HepG2 (cell line): ENCODE results near the gene CCDC57. TPM values are rescaled to one million over a fixed set of nuclear protein-coding genes. Genes with fewer than 3 reads are reported as not detected.

Experiments used
- AGO1 ChIP-seq: fragments of 200-400 bp; formaldehyde crosslinking; IDR thresholded peaks from 2 replicates; pipeline ENCODE4 v1.6.1; 2017; ENCODE audit warnings: mild to moderate bottlenecking, low read depth, low read length, moderate library complexity; ENCODE audit not compliant: poor library complexity, severe bottlenecking
- EED ChIP-seq: sonication (generic); formaldehyde crosslinking; IDR thresholded peaks from 2 replicates; pipeline ENCODE4 v1.5.0; 2020; ENCODE audit warnings: mild to moderate bottlenecking, missing genetic modification reagents
- HDAC1 ChIP-seq: sonication (generic); formaldehyde crosslinking; IDR thresholded peaks from 2 replicates; pipeline ENCODE4 v1.5.1; 2020; ENCODE audit warnings: mild to moderate bottlenecking, missing genetic modification reagents
- JUNB ChIP-seq: sonication (generic); formaldehyde crosslinking; IDR thresholded peaks from 2 replicates; pipeline ENCODE4 v1.8.0; 2022; ENCODE audit warnings: missing genetic modification reagents, mild to moderate bottlenecking, borderline replicate concordance
- JUND ChIP-seq: sonication (generic); formaldehyde crosslinking; IDR thresholded peaks from 2 replicates; pipeline ENCODE4 v1.8.0; 2022; ENCODE audit warnings: mild to moderate bottlenecking, missing genetic modification reagents
- KLF15 ChIP-seq: sonication (generic); formaldehyde crosslinking; IDR thresholded peaks from 2 replicates; pipeline ENCODE4 v1.8.1; 2023; ENCODE audit warnings: borderline replicate concordance, mild to moderate bottlenecking, inconsistent platforms, missing genetic modification reagents, mixed read lengths
- NCOA1 ChIP-seq: sonication (generic); formaldehyde crosslinking; IDR thresholded peaks from 2 replicates; pipeline ENCODE4 v1.9.0; 2021; ENCODE audit warnings: missing genetic modification reagents
- NR1H2 ChIP-seq: sonication (generic); formaldehyde crosslinking; IDR thresholded peaks from 2 replicates; pipeline ENCODE4 v1.8.1; 2022; ENCODE audit warnings: low read depth, missing genetic modification reagents, borderline replicate concordance
- PAWR ChIP-seq: sonication (generic); formaldehyde crosslinking; IDR thresholded peaks from 2 replicates; pipeline ENCODE4 v1.4.0; 2020; ENCODE audit warnings: missing genetic modification reagents, mild to moderate bottlenecking, borderline replicate concordance
- SAP130 ChIP-seq: IDR thresholded peaks from 2 replicates; pipeline ENCODE4 v1.6.1; 2016; ENCODE audit warnings: low read depth
- SMARCE1 ChIP-seq: fragments of 450-650 bp; IDR thresholded peaks from 2 replicates; pipeline ENCODE4 v1.6.1; 2017; ENCODE audit warnings: borderline replicate concordance
- SP5 ChIP-seq: IDR thresholded peaks from 2 replicates; pipeline ENCODE4 v1.6.1; 2016; ENCODE audit warnings: low read depth, borderline replicate concordance
- ZFP36 ChIP-seq: fragments of 150-350 bp; IDR thresholded peaks from 2 replicates; pipeline ENCODE4 v1.6.1; 2018; ENCODE audit warnings: borderline replicate concordance, low read length, low read depth; ENCODE audit not compliant: partially characterized antibody
- ZNF10 ChIP-seq: sonication (generic); formaldehyde crosslinking; IDR thresholded peaks from 2 replicates; pipeline ENCODE4 v1.4.0; 2020; ENCODE audit warnings: mild to moderate bottlenecking, low read depth, missing genetic modification reagents, borderline replicate concordance
- ZNF124 ChIP-seq: sonication (generic); formaldehyde crosslinking; IDR thresholded peaks from 2 replicates; pipeline ENCODE4 v1.4.0; 2020; ENCODE audit warnings: missing genetic modification reagents
- ZNF180 ChIP-seq: sonication (generic); formaldehyde crosslinking; IDR thresholded peaks from 2 replicates; pipeline ENCODE4 v1.4.0; 2020; ENCODE audit warnings: low read depth, missing genetic modification reagents, borderline replicate concordance
- ZNF468 ChIP-seq: sonication (generic); formaldehyde crosslinking; IDR thresholded peaks from 2 replicates; pipeline ENCODE4 v1.8.0; 2022; ENCODE audit warnings: mild to moderate bottlenecking, moderate library complexity, missing genetic modification reagents
- ZNF772 ChIP-seq: sonication (generic); formaldehyde crosslinking; IDR thresholded peaks from 2 replicates; pipeline ENCODE4 v1.5.0; 2020; ENCODE audit warnings: mild to moderate bottlenecking, missing genetic modification reagents
- ZNF788 ChIP-seq: sonication (generic); formaldehyde crosslinking; IDR thresholded peaks from 2 replicates; pipeline ENCODE4 v1.5.0; 2020; ENCODE audit warnings: mild to moderate bottlenecking, missing genetic modification reagents, borderline replicate concordance
- ZSCAN25 ChIP-seq: sonication (generic); formaldehyde crosslinking; IDR thresholded peaks from 2 replicates; pipeline ENCODE4 v1.8.0; 2022; ENCODE audit warnings: mild to moderate bottlenecking, missing genetic modification reagents
- polyA plus RNA-seq, 8 experiments: library from polyadenylated mRNA; depleted of rRNA in 3 of 8; stranded (reverse) in 7 of 8; unstranded in 1 of 8; fragments of >200 nt; fragmentation: Illumina TruSeq in 4 of 8; extraction: Trizol in 4 of 8; gene quantifications; 2 replicates each; pipeline versions ENCODE4 v1.2.1 to v1.2.3, GENCODE V29; 2011 to 2016; ENCODE audit warnings: low read depth in 4 of 8, missing spikeins in 1 of 8, mixed read lengths in 1 of 8; ENCODE audit not compliant: insufficient read depth in 1 of 8
- total RNA-seq, 5 experiments: library from RNA; depleted of rRNA; stranded (reverse); fragments of >200 nt; fragmentation: Illumina TruSeq; extraction: Trizol; gene quantifications; 2 replicates each; pipeline ENCODE4 v1.2.3, GENCODE V29; 2016; ENCODE audit warnings: low read depth in 1 of 5
- TF ChIP-seq, protein P1 (sequence below): sonication (generic); formaldehyde crosslinking; conservative IDR thresholded peaks from 2 replicates; pipeline ENCODE4 v1.4.0; 2020; ENCODE audit warnings: missing genetic modification reagents
- TF ChIP-seq, protein P2 (sequence below): sonication (generic); formaldehyde crosslinking; IDR thresholded peaks from 2 replicates; pipeline ENCODE4 v1.4.0; 2020; ENCODE audit warnings: mild to moderate bottlenecking, missing genetic modification reagents
- TF ChIP-seq, protein P3 (sequence below), 2 experiments: sonication (generic) in 1 of 2; formaldehyde crosslinking in 1 of 2; IDR thresholded peaks; 2 replicates each; pipeline versions ENCODE4 v1.4.0 to v1.6.1; 2018 to 2020; ENCODE audit warnings: missing genetic modification reagents in 2 of 2, borderline replicate concordance in 1 of 2, low read depth in 1 of 2, mild to moderate bottlenecking in 1 of 2, missing biosample characterization in 1 of 2

The CCDC57 gene
- total and polyA plus RNA-seq, 2 of the 13 experiments (the other 11 are each of a cell fraction or from before 2014, with no cell fraction given), result 59.3 to 59.9 TPM

DNA sequence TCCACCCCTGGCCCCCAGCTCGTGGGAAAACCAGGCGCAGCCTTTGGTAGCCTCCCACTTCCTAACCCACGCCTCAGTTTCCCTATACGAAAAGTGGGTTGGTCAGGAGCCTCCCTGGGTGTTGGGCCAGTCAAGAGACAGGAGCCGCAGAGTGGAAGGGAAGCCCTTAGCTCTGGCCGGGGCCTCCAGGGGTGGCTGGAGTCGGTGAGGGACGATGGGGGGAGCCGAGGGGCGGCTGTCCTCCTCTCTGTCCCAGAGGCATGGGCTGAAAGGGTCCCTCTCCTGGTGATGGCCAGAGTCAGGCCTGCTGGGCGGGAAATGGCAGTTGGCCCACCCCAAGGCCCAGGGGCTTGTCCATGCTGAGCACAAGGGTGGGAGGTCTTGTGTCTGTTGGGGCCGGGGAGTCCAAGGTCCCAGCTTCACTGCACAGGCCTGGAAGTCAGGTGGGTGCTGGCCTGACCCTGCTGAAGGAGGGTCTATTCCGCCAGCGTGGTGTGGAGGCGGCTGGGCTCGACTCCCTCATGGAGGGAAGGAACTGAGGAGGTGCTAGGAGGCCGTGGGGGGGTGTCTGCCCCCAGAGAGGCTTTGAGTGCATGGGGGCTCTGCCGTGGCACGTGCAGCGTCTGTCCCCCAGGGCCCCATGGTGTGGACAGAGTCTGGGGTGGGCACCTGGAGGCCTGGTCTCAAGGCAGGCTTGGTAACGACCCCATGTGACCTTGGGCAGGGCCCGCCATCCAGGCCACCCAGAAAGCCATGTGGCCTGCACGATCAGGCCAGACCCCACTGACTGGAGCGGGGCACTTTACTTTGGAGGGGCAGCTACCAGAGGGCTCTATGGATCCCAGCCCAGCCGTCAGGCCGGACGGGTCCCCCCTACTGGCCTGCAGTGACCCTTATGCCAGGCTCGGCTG is 17.3 kb upstream of the CCDC57 start (continued):
- TF ChIP-seq, protein P1, sequence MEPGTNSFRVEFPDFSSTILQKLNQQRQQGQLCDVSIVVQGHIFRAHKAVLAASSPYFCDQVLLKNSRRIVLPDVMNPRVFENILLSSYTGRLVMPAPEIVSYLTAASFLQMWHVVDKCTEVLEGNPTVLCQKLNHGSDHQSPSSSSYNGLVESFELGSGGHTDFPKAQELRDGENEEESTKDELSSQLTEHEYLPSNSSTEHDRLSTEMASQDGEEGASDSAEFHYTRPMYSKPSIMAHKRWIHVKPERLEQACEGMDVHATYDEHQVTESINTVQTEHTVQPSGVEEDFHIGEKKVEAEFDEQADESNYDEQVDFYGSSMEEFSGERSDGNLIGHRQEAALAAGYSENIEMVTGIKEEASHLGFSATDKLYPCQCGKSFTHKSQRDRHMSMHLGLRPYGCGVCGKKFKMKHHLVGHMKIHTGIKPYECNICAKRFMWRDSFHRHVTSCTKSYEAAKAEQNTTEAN, result 0 out of 2 replicates have a peak, but pooled peaks have one; percentile 20
- TF ChIP-seq NR1H2 (CRISPR knock-in tag), result peak; percentile 16; the same call in 1 of the 2 replicates
- TF ChIP-seq ZNF180, result no peak
- TF ChIP-seq JUNB, result no peak; the same call in 1 of the 2 replicates
- TF ChIP-seq ZFP36, result no peak
- peak; percentile 15 for TF ChIP-seq AGO1
- peak; percentile 6 for TF ChIP-seq HDAC1
- TF ChIP-seq, protein P2, sequence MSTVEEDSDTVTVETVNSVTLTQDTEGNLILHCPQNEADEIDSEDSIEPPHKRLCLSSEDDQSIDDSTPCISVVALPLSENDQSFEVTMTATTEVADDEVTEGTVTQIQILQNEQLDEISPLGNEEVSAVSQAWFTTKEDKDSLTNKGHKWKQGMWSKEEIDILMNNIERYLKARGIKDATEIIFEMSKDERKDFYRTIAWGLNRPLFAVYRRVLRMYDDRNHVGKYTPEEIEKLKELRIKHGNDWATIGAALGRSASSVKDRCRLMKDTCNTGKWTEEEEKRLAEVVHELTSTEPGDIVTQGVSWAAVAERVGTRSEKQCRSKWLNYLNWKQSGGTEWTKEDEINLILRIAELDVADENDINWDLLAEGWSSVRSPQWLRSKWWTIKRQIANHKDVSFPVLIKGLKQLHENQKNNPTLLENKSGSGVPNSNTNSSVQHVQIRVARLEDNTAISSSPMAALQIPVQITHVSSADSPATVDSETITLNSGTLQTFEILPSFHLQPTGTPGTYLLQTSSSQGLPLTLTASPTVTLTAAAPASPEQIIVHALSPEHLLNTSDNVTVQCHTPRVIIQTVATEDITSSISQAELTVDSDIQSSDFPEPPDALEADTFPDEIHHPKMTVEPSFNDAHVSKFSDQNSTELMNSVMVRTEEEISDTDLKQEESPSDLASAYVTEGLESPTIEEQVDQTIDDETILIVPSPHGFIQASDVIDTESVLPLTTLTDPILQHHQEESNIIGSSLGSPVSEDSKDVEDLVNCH, result 0 out of 2 replicates have a peak, but pooled peaks have one; percentile 18
- no peak for TF ChIP-seq SMARCE1
- peak; percentile 20; the same call in 1 of the 2 replicates for TF ChIP-seq ZNF124
- peak; percentile 84; the same call in 1 of the 2 replicates for TF ChIP-seq ZNF788 (CRISPR knock-in tag)
- peak; percentile 60 for TF ChIP-seq SAP130 (CRISPR knock-in tag)
- TF ChIP-seq ZNF10 (CRISPR knock-in tag), result no peak
- TF ChIP-seq ZSCAN25 (CRISPR knock-in tag), result 0 out of 2 replicates have a peak, but pooled peaks have one; percentile 29
- TF ChIP-seq SP5, result peak; percentile 27; the same call in 1 of the 2 replicates
- TF ChIP-seq ZNF468 (CRISPR knock-in tag), result peak; percentile 65; the same call in 1 of the 2 replicates
- TF ChIP-seq JUND (CRISPR knock-in tag), result no peak; the same call in 1 of the 2 replicates
- TF ChIP-seq, protein P3, sequence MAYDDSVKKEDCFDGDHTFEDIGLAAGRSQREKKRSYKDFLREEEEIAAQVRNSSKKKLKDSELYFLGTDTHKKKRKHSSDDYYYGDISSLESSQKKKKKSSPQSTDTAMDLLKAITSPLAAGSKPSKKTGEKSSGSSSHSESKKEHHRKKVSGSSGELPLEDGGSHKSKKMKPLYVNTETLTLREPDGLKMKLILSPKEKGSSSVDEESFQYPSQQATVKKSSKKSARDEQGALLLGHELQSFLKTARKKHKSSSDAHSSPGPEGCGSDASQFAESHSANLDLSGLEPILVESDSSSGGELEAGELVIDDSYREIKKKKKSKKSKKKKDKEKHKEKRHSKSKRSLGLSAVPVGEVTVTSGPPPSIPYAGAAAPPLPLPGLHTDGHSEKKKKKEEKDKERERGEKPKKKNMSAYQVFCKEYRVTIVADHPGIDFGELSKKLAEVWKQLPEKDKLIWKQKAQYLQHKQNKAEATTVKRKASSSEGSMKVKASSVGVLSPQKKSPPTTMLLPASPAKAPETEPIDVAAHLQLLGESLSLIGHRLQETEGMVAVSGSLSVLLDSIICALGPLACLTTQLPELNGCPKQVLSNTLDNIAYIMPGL (CRISPR knock-in tag; IDR thresholded peaks at IDR 0.05; ENCODE audit: borderline replicate concordance in 1 of 2, low read depth in 1 of 2), result peak in 1 of 2 experiments; percentile 7; a peak in 1 of 4 replicates
- no peak for TF ChIP-seq KLF15 (CRISPR knock-in tag)
- TF ChIP-seq ZNF772 (CRISPR knock-in tag), result peak; percentile 68
- peak; percentile 18; the same call in 1 of the 2 replicates for TF ChIP-seq NCOA1 (CRISPR knock-in tag)
- TF ChIP-seq PAWR (CRISPR knock-in tag), result no peak
- peak; percentile 90; the same call in 1 of the 2 replicates for TF ChIP-seq EED (CRISPR knock-in tag)
